ENCODE results near the gene KIF16B.

KIF16B gene

GRCh38 chr20:16446246-16446645 is 127.0 kb downstream of the KIF16B start:
- TF ChIP-seq FOXP2 (optimal IDR thresholded peaks at IDR 0.05; ENCODE audit: borderline replicate concordance, extremely low read depth, extremely low read length, insufficient read depth) (no peak), REST (IDR thresholded peaks at IDR 0.05; ENCODE audit: insufficient read depth in 1 of 2, low read depth in 2 of 2, low read length in 2 of 2) (no peak), POLR2AphosphoS5 (IDR thresholded peaks at IDR 0.05; ENCODE audit: low read depth, low read length) (no peak), TAF1 (IDR thresholded peaks at IDR 0.05; ENCODE audit: borderline replicate concordance, insufficient read depth, low read length) (no peak), SIN3A (IDR thresholded peaks at IDR 0.05; ENCODE audit: borderline replicate concordance, insufficient read depth, low read length) (no peak)

GRCh38 chr20:16445482-16445881 is 127.8 kb downstream of the KIF16B start:
- TF ChIP-seq REST (IDR thresholded peaks at IDR 0.05; ENCODE audit: insufficient read depth in 1 of 2, low read depth in 2 of 2, low read length in 2 of 2): no peak
- no peak for TF ChIP-seq TAF1 (IDR thresholded peaks at IDR 0.05; ENCODE audit: borderline replicate concordance, insufficient read depth, low read length)
- no peak for TF ChIP-seq POLR2AphosphoS5 (IDR thresholded peaks at IDR 0.05; ENCODE audit: low read depth, low read length)

- no peak for TF ChIP-seq TAF1 (IDR thresholded peaks at IDR 0.05; ENCODE audit: borderline replicate concordance, insufficient read depth, low read length)
- TF ChIP-seq FOXP2 (optimal IDR thresholded peaks at IDR 0.05; ENCODE audit: borderline replicate concordance, extremely low read depth, extremely low read length, insufficient read depth): no peak
- no peak for TF ChIP-seq POLR2AphosphoS5 (IDR thresholded peaks at IDR 0.05; ENCODE audit: low read depth, low read length)
- TF ChIP-seq REST (IDR thresholded peaks at IDR 0.05; ENCODE audit: insufficient read depth in 1 of 2, low read depth in 2 of 2, low read length in 2 of 2): no peak
- TF ChIP-seq SIN3A (IDR thresholded peaks at IDR 0.05; ENCODE audit: borderline replicate concordance, insufficient read depth, low read length): no peak
Measured at GRCh38 chr20:16444057-16444777, 129.0 kb downstream of the KIF16B start.

GRCh38 chr20:16441546-16442164 is 131.6 kb downstream of the KIF16B start:
- no peak for TF ChIP-seq FOXP2 (optimal IDR thresholded peaks at IDR 0.05; ENCODE audit: borderline replicate concordance, extremely low read depth, extremely low read length, insufficient read depth)
- TF ChIP-seq POLR2AphosphoS5 (IDR thresholded peaks at IDR 0.05; ENCODE audit: low read depth, low read length): no peak
- TF ChIP-seq TAF1 (IDR thresholded peaks at IDR 0.05; ENCODE audit: borderline replicate concordance, insufficient read depth, low read length): no peak
- TF ChIP-seq SIN3A (IDR thresholded peaks at IDR 0.05; ENCODE audit: borderline replicate concordance, insufficient read depth, low read length): no peak
- TF ChIP-seq REST (IDR thresholded peaks at IDR 0.05; ENCODE audit: insufficient read depth in 1 of 2, low read depth in 2 of 2, low read length in 2 of 2): no peak
